D721Med (cell line): ENCODE results near the gene CHI3L1.
A peak's percentile ranks its signal among the peaks of the same experiment; 100 is the strongest.

Experiments
- DNase-seq: peaks from one replicate; pipeline ENCODE4 v3.0.0; 2011; ENCODE audit warnings: low spot score; ENCODE audit not compliant: insufficient read length
- FAIRE-seq: peaks from 2 replicates; lab custom pipeline; 2011; peaks lifted over from hg19 to GRCh38; lab: Jason Lieb, UNC
- TF ChIP-seq, protein P1 (sequence below): IDR thresholded peaks from 2 replicates; pipeline ENCODE4 v1.5.1; 2012; ENCODE audit warnings: mild to moderate bottlenecking, control low read depth; ENCODE audit not compliant: insufficient read depth; ENCODE audit errors: missing control alignments

CHI3L1 gene

DNA sequence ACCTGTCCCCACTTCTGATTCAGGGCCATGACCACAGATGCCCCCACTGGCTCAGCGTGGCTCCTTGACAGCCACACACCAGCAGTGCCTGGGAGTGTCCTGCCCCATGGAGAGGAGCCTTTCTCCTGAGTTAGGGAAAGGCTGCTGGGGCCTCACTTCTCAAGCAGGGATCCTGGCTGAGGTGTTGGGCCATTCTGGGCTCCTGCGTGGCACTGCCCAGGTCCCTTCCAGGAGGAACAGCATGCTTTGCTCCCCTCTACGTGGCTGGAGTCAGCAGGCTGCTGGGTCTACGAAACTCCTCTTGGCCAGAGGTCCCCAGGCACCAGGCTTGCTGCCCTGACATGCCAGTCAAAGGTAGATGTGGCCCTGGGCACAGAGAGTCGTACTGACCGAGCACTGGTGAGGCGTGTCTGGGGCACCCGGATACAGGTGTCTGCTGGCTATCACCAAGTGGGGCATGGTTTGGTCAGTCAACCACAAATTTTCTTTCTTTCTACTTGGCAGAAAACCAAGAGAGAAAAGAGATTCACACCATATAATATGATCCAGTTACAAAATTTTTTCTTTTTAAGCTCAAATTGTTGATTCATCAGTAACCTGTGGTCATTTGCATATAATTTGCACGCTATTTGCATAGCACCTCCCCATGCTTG, 54.8 kb downstream of the CHI3L1 start:
- FAIRE-seq (no peak), DNase-seq (no peak)
- TF ChIP-seq, protein P1, sequence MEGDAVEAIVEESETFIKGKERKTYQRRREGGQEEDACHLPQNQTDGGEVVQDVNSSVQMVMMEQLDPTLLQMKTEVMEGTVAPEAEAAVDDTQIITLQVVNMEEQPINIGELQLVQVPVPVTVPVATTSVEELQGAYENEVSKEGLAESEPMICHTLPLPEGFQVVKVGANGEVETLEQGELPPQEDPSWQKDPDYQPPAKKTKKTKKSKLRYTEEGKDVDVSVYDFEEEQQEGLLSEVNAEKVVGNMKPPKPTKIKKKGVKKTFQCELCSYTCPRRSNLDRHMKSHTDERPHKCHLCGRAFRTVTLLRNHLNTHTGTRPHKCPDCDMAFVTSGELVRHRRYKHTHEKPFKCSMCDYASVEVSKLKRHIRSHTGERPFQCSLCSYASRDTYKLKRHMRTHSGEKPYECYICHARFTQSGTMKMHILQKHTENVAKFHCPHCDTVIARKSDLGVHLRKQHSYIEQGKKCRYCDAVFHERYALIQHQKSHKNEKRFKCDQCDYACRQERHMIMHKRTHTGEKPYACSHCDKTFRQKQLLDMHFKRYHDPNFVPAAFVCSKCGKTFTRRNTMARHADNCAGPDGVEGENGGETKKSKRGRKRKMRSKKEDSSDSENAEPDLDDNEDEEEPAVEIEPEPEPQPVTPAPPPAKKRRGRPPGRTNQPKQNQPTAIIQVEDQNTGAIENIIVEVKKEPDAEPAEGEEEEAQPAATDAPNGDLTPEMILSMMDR: no peak

DNA sequence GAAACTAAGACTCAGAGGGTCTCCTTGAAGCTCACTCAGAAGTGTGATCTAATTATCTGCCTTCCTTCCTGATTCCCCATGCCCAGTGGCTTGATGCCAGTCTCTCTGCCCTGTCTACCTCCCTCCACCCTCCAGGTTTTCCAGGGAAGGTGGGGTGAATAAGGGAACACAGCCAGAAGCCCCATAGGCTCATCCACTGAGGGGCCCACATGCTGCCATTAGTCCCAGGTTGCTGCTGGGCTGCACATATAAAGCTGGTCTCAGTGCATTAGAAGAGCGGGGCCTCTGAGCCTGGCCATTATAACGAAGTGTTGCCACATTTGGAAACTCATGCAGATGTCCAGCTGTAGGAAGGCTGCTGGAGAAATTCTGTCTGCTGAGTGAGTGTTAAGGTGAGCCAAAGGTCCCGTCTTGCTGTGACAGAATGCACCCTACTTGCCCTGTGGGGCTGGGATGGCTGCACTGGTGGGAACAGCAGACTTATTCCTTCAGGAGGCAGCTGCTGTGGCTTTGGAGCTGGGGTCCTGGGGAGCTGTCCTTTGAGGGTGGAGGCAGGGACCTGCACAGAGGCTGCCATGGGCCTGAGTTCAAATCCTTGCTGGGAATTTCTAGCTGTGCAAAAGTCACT, 56.0 kb downstream of the CHI3L1 start:
- DNase-seq (peak; percentile 13), FAIRE-seq (no peak)
- TF ChIP-seq, protein P1: no peak

DNA sequence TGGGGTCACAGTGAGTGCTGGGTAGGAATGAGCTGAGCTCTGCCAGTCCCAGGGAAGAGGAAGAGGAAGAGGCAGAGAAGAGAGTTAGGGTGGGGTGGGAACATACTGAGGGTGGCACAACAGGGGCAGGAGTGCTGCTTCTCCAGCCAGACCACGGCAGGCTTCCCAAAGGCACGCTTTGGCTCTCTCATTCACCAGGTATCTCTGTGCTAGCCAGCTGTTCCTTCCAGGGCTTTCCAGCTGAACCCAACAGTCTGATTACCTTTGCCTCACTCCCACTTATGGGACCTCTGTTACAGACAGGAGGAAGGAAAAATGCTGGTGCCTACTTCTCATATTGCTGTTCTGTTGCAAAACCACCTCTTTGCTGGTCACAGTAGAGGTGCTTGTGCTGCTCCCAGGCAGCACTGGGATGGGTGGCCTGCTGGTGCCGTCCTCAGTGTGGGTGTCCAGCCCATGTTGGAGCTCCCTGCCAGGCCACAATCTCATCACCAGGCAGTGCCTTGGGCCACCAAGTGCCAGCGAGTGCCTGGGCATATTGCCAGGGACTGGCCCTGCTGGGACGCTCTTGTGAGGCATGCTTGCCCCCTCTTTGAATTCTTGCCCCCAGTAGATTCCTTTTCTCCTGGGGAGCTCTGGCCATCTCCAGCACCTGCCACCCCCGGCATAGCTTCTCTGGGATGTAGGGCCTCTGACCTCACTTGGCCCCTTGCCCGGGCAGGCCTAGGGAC, 56.8 kb downstream of the CHI3L1 start:
- DNase-seq (peak; percentile 20), FAIRE-seq (no peak)
- TF ChIP-seq, protein P1: no peak
